ENCODE measurements around the gene TLN1. TPM values are rescaled to one million over a fixed set of nuclear protein-coding genes. Genes with fewer than 3 reads are reported as not detected.
A peak's percentile ranks its signal among the peaks of the same experiment; 100 is the strongest.

TLN1 gene
- total RNA-seq, 1 donor from 2014 or later: 226 TPM

DNA sequence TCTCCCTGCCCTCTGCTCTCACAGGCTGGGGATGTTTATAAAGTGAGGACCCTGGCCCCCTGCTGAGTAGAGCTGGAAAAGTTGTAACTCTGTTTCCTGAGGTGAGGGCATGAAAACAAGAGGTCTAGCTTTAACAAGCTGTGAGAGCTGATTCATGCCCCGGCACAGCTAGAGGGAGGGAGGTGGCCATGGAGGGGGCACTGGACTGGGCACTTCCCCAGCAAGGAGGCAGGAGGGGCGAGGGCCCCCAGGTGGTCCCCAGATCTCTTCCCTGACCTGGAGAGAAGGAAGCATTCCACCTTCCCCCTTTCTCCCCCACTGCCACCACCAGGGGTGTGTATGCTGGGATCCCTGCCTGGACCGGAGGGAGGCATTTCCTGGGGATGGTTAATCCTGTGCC lies 22.3 kb upstream of the TLN1 start, which contains the start of gene MSMP:
MSMP (minus strand) TSS at position 13 of the 400 bp plus-strand sequence. CDS start 147 bp downstream, outside the sequence.
- peaks cover 20% of the 10 kb centered on the region for H3K36me3 Mint-ChIP-seq
- no peak within 1 kb of the TSS for H3K27ac Mint-ChIP-seq
- H3K27me3 Mint-ChIP-seq (ENCODE audit: low read depth): no peaks in the 10 kb centered on the region
- H3K4me3 Mint-ChIP-seq: no peak within 1 kb of the TSS
- DNase-seq (ENCODE audit: low spot score in 2 of 2, unreplicated experiment in 2 of 2): no peak
- H3K9me3 Mint-ChIP-seq: no peaks in the 10 kb centered on the region
- TF ChIP-seq, protein P1, sequence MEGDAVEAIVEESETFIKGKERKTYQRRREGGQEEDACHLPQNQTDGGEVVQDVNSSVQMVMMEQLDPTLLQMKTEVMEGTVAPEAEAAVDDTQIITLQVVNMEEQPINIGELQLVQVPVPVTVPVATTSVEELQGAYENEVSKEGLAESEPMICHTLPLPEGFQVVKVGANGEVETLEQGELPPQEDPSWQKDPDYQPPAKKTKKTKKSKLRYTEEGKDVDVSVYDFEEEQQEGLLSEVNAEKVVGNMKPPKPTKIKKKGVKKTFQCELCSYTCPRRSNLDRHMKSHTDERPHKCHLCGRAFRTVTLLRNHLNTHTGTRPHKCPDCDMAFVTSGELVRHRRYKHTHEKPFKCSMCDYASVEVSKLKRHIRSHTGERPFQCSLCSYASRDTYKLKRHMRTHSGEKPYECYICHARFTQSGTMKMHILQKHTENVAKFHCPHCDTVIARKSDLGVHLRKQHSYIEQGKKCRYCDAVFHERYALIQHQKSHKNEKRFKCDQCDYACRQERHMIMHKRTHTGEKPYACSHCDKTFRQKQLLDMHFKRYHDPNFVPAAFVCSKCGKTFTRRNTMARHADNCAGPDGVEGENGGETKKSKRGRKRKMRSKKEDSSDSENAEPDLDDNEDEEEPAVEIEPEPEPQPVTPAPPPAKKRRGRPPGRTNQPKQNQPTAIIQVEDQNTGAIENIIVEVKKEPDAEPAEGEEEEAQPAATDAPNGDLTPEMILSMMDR (IDR thresholded peaks at IDR 0.05; ENCODE audit: unreplicated experiment): no peak
- H3K4me1 Mint-ChIP-seq: peaks cover 27% of the 10 kb centered on the region

DNA sequence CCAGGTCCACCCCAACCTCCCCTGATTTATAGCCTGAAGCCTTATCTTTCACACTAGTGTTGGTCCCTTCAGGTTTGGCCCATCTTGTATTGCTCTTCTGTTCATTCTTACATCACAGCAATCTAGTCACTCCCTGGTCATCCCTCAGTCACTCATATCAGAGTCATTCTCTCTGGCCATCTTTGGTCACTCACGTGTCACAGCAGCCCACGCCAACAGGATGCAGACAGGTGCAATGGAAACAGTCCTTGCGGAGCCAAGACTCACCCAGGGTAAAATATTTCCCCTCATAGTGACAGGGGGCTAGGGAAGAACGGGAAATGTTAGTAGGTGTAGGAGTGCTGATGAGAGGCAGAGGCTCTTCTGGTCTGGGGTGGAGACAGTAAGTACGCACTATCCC lies 21.5 kb upstream of the TLN1 start:
- Mint-ChIP-seq H3K4me1 (peaks cover 21% of the 10 kb centered on the region), H3K36me3 (peaks cover 20% of the 10 kb centered on the region), H3K27me3 (ENCODE audit: low read depth) (no peaks in the 10 kb centered on the region), H3K9me3 (no peaks in the 10 kb centered on the region), H3K4me3 (no peak overlapping the region), H3K27ac (no peak overlapping the region)
- TF ChIP-seq, protein P1 (IDR thresholded peaks at IDR 0.05; ENCODE audit: unreplicated experiment): no peak
- DNase-seq (ENCODE audit: low spot score in 2 of 2, unreplicated experiment in 2 of 2): no peak

DNA sequence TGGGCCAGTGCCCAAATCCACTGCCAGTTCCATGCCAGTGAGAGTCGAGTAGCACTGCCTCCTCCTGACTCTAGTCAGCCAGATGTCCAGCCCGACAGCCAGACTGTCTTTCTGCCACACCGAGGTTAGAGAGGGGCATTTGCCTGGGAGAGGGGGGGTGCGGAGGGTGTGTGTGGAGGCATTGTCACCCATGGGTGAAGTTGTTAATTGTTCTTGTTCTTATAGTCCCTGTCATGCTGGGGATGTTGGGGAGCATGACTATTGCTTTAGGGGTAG lies 18.2 kb upstream of the TLN1 start:
- peak overlapping the region; percentile 94 for H3K4me3 Mint-ChIP-seq
- no peaks in the 10 kb centered on the region for H3K27me3 Mint-ChIP-seq (ENCODE audit: low read depth)

DNA sequence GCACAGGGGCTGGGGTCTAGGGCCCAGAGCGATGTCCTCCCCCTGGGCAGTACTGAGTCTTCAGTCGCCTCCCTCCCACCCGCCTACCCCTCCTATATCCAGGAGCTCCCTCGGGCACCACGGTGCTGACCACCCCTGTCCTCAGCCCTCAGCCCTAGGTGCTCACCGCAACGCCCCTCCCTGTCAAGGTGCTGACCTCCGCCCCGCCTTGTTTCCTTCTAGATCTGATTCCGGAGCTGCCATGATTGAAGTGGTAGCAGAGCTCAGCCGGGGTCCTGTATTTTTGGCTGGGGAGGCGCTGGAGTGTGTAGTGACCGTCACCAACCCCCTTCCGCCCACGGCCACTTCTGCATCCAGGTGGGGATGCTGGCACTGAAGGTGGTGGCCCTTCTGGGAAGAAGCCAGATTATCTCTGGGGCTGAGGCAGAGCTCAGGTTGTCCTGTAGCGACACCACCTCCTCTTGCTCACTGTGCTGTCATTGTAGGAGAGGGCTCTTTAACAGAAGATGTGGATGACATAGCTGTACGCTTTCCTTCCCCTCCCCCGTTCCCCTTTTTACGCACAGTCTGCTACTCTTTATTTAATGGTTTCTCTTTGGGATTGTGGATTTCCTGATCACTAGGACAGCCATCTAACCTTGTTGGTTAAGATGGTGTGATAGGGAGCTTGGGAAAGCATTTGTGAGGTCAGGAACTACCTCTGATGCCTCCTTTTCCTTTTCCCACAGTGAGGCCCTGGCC lies 17.7 kb upstream of the TLN1 start:
- peak overlapping the region; percentile 95 for H3K27ac Mint-ChIP-seq
- no peak for DNase-seq (ENCODE audit: low spot score in 2 of 2, unreplicated experiment in 2 of 2)
- no peaks in the 10 kb centered on the region for H3K9me3 Mint-ChIP-seq
- TF ChIP-seq, protein P1 (IDR thresholded peaks at IDR 0.05; ENCODE audit: unreplicated experiment): no peak
- H3K4me1 Mint-ChIP-seq: peaks cover 35% of the 10 kb centered on the region
- peaks cover 15% of the 10 kb centered on the region for H3K36me3 Mint-ChIP-seq
- no peaks in the 10 kb centered on the region for H3K27me3 Mint-ChIP-seq (ENCODE audit: low read depth)
- H3K4me3 Mint-ChIP-seq: peak overlapping the region; percentile 94

More for the DNA sequence above, 18.2 kb upstream of the TLN1 start:
- no peak for DNase-seq (ENCODE audit: low spot score in 2 of 2, unreplicated experiment in 2 of 2)
- TF ChIP-seq, protein P1 (IDR thresholded peaks at IDR 0.05; ENCODE audit: unreplicated experiment): no peak
- Mint-ChIP-seq H3K27ac (peak overlapping the region; percentile 95), H3K9me3 (no peaks in the 10 kb centered on the region), H3K36me3 (peaks cover 15% of the 10 kb centered on the region), H3K4me1 (peaks cover 35% of the 10 kb centered on the region)

DNA sequence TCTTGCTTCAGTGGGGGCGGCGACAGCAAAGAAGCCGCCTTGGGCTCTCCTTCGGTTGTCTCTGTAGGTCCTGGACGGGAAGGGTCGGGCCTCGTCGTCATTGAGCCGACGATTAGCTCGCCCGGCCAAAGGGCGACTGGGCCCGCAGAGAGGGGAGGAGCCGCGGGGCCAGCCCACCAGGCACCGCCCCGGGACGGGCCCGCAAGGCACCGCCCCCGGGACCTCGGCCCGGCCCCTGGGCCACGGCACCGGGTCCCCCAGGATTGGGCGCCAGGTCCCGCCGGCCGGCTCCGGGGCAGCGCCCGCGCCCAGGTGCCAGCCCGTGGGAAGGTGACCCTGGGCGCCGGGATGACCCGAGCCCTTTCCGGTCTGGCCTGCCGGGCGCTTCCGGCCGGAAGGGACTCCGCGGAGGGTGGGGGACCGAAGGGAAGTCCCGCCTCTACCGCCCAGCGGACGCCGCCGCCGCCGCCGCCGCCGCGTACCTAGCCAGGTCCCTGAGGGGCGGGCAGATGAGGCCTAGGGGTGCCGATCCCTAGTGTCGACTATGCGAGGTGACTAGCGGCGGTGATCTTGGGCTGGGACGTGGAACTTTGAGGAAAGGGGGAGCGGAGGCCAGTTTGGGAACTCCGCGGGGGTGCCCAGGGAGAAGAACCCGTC lies 17.0 kb upstream of the TLN1 start, which contains the start of the genes GBA2 and RGP1:
GBA2 (minus strand) TSS at position 371 of the 657 bp plus-strand sequence. CDS start 524 bp downstream, outside the sequence.
RGP1 (plus strand) TSS at position 430 of the 657 bp plus-strand sequence. CDS start 469 bp downstream, outside the sequence.
- H3K4me1 Mint-ChIP-seq: peaks cover 35% of the 10 kb centered on the region
- H3K27ac Mint-ChIP-seq: peak within 1 kb of the TSS; percentile 95
- TF ChIP-seq, protein P1 (IDR thresholded peaks at IDR 0.05; ENCODE audit: unreplicated experiment): no peak
- peak; percentile 42 to 76 for DNase-seq (ENCODE audit: low spot score in 2 of 2, unreplicated experiment in 2 of 2)
- H3K36me3 Mint-ChIP-seq: peaks cover 15% of the 10 kb centered on the region
- peak within 1 kb of the TSS; percentile 94 for H3K4me3 Mint-ChIP-seq
- H3K27me3 Mint-ChIP-seq (ENCODE audit: low read depth): no peaks in the 10 kb centered on the region
- H3K9me3 Mint-ChIP-seq: no peaks in the 10 kb centered on the region

Data from mesothelial cell of epicardium (in vitro differentiated cells).